ENCODE measurements around the gene CEP85.
A peak's percentile ranks its signal among the peaks of the same experiment; 100 is the strongest.

Gene CEP85

DNA sequence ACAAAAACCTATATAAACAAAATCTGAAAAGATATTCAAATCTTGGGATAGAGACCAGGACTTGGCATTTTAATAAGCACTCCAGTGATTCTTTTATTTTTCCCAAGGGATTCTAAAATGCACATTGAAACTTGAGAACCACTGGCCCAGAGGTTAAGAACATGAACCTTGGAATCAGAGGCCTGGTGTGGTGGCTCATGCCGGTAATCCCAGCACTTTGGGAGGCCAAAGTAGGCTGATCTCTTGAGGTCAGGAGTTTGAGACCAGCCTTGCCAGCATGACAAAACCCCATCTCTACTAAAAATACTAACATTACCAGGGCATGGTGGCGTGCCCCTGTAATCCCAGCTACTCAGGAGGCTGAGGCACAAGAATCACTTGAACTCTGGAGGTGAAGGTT, 12.9 kb upstream of the CEP85 start:
- DNase-seq, result no peak

DNA sequence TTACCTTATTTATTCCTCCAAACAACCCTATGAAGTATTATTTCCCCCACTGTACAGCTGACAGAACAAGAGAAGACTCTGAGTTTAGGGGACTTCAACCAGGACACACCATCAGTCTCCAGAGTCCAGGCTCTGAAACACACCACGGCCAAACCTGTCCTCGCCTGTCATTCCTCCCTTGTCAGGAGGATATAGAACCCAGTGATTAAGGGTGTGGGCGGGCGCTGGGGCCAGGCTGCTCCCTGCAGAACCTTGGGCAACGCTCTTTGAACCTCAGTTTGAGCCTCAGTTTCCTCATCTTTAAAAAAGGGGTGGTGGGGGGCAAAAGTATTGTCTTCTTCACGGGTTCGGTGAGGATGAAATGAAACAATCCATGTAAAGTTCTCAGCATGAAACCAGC, 9.4 kb upstream of the CEP85 start:
- DNase-seq, result no peak

DNA sequence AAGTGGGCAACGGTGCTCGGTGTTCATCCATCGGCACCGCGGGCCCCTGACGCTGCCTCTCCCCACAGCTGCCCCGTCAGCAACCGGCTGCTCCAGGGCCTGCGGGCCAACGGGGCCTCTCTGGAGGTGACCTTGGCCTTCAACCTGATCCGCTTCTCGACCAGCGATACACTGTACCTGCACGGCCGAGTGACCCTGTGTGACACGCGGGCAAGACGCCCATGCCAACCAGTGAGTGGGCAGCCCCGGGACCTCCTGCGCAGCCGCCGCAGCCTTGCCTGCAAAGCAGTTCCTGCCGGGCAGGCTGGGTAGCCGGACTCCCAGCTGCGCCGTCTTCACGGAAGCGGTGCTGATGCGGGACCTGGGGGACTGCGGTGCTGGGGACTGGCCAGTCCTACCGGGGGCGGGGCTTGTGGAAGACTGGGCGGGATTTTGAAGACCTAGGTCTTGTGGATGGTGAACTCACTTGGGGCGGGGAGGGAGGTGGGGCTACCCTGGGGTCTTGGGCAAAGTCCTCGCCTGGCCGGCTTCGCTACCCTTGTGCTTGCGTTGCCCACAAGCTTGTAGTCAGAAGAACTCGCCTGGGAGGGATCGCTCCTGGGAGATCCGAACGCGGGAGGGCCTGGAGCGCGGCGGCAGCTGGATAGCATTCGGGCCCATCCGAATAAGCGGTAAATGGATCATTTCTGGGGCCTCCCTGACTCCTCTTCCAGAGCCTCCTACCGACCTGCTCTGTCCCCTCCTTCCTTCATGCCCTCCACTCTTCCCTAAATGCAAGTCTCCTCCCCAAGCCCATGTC, 8.8 kb upstream of the CEP85 start:
- peak; percentile 24 to 69 (median 46) for DNase-seq

DNA sequence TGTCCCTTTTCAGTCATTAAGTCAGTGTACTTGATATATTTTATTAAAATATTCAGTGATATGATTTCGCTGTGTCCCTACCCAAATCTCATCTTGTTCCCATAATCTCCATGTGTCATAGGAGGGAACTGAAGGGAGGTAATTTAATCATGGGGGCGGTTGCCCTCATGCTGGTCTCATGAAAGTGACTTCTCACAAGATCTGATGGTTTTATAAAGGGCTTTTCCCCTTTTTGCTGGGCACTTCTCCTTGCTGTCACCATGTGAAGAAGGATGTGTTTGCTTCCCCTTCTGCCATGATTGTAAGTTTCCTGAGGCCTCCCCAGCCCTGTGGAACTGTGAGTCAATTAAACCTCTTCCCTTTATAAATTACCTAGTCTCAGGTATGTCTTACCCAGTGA, 3.3 kb upstream of the CEP85 start:
- peak; percentile 61 to 80 (median 71) for DNase-seq

DNA sequence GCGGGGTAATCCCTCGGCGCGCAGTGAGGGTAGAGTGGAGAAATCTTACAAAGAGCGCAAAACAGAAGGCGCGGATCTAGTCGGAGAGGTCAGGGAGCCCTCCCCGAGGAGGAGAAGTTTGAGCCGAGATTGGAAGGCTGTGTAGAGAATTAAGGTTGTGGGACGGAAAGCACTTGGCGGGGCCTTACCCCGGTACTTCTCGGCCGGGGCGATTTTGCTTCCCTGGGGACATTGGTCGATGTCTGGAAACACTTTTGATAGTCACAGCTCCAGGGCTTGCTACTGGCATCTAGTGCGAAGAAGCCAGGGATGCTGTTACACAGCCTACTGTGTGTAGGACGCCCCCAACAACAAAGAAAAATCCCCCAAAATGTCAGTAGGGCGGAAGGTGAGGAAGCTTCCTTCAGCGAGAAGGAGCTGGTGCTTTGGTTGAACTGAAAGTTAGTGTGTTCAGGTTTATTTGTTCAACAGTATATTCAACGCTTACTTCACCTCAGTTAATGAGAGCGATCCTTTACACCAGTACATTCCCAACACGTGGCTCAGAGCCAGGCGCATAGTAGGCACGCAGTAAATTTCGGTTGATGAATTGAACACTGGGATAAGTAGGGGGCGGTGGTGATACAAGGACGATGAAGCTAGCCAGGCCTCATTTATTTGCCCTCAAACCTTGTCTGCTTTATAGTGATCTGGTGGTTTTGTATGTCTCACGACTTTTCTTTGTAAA, 807 bp downstream of the CEP85 start:
- peak in 3 of 4 experiments; percentile 13 to 21 (median 17) for DNase-seq

DNA sequence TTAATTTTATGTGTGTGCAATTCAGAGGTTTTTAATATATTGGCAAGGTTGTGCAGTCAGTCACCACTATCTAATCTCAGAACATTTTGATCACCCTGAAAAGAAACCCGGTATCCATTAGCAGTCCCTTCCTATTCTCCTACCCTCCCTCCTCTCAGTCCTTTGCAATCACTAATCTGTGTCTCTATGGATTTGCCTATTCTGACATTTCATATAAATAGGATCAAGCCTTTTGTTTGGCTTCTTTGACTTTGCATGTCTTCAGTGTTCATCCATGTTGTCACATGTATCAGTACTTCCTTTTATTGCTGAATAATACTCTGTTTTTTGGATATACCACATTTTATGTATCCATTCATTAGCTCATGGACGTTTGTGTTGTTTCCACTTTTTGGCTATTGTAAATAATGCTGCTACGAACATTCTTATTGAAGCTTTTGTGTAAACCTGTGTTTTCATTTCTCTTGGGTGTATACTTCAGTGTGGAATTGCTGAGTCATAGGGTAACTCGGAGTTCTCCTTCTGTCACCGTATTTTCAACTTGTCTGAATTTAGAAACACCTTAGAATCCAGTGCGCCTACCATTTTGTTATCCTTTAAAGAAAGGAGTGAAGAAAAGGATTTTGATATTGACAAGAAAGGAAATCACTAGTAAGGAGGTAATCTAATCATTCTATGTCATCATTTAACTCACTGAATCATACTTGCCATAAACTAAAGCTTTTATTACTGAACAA, 3.4 kb downstream of the CEP85 start:
- peak in 2 of 4 experiments; percentile 20 to 28 for DNase-seq

DNA sequence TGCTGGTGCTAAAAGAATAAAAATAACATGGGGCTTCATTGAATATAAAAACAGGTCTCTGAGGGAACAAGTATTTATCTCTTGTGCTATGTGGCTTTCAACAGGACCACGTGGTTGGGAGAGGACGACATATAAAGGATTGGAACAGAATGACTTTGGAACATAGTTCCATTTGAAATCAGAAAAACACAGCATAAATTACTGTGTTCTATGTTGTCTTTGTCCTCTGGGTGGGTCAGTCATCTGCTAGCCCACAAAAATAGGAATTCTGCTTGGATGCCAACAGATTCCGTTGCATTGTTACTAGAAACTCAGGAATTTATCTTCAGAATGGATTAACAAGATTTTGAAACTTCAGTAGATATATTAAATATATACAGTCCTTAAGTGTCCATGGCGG, 5.9 kb downstream of the CEP85 start:
- no peak for DNase-seq

DNA sequence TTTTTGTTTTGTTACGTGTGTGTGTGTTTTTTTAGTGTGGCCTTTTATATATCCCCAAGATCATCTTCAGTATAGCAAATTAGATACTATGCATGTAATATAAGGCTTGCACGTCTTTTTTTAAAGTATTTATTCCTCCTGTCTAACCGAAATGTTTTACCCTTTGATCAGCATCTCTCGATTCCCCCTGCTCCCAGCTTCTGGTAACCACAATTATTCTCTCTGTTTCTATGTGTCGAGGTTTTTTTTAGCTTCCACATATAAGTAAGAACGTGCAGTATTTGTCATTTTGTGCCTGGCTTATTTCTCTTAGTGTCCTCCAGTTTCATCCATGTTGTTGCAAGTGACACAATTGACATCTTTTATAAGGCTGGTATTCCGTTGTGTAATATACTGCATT, 18.7 kb downstream of the CEP85 start:
- DNase-seq, result no peak

DNA sequence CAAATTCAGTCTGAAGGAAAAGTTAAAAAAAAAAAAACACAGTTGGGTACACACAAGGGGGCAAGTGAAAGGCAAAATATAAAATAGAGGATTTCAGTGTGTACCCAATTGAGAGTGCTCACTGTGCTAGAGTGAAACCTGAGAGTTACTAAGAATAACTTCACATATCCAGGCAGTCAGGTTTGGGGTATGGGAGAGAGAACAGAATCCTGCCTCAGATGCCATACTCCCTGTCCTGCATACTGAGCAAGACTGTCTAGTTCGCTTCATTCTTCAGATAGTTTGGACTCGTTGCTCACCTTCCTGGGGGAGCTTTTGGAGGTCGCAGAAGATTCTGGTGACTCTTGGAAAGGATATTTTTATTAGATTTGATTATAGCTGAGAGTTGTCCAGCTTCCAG, 20.4 kb downstream of the CEP85 start:
- no peak for DNase-seq

DNA sequence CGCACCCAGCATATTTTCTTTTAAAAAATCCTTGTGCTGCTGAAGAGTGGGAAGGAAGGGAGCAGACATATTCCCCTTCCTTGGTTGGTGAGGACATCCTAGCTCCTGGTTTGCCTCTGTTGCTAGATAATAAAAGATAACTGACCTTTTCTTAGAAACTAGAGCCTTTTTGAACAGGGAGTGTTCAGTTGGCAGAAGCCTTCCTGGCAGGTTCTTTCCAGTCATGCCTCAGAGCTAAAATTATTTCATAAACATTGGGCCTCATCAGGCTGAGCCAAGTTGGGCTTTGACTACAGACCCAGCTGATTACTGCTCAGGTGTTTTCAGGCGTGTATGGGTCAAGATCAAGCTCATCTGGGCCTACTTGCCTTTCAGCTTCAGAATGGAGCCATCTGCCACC, 23.2 kb downstream of the CEP85 start:
- DNase-seq, result no peak

DNA sequence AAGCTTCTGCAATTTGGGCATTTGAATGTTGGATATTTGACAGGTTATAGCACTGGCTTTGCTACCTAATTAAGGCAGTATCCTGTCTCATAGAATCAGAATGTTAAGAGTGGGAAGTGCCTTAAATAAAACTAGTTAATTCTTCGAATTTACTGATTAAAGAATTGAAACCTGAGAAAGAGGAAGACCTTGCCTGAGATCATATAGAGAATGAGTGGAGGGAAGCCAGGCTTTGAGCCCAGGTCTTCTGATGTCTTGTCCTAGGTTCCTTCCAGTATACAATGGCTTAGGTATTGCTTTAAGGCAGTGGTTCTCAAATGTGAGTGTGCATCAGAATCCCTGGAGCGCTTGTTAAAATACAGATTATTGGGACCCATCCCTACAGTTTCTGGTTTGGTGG, 25.0 kb downstream of the CEP85 start:
- DNase-seq, result peak in 3 of 4 experiments; percentile 23 to 36 (median 31)

DNA sequence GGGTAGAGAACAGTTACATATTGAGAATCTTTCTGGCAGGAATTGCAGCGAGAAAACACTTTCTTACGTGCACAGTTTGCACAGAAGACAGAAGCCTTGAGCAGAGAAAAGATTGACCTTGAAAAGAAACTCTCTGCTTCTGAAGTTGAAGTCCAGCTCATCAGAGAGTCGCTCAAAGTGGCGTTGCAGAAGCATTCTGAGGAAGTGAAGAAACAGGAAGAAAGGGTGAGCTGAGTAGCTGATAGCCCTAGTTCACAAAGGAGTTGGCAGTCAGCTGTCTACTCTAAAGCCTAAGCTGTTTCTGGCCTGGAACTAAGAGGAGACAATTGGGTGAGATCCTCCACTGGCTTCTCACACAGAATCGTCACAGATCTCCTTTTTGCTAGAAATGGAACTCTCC, 25.6 kb downstream of the CEP85 start:
- peak; percentile 77 to 91 (median 87) for DNase-seq

DNA sequence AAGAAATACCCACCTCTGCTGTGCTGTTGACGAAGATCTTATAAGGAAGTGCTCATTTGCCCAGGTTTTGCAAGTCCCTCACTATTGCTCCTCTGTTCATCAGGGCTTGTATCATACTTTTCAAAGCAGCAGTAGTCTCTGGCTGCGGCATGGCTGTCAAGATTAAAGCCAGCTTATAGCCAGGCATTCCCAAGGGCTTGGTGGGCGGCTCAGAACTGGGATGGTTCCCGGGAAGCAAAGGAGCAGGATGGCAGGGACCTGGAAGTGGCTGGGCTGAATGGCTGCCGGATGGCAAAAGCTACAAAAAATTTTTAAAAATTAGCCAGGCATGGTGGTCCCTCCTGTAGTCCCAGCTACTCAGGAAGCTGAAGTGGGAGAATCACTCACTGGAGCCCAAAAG, 29.2 kb downstream of the CEP85 start:
- no peak for DNase-seq

DNA sequence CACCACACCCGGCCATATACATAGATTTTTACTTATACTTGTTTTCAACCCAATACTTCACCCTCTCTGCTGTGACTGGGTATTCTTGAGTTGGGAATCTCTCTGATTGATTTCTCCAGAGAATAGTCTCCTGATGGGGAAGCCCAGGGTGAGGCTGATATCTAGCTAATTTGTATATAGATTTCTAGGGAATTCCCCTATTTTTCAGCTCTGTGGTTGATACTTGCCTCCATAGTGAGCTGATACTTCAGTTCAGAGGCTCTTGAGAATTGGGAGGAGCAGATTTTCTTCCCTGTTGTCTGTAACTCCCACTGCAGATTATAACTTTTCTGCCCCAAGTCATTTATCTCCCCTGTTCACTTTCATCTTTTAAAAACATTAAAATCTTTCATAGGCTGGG, 31.4 kb downstream of the CEP85 start:
- no peak for DNase-seq

DNA sequence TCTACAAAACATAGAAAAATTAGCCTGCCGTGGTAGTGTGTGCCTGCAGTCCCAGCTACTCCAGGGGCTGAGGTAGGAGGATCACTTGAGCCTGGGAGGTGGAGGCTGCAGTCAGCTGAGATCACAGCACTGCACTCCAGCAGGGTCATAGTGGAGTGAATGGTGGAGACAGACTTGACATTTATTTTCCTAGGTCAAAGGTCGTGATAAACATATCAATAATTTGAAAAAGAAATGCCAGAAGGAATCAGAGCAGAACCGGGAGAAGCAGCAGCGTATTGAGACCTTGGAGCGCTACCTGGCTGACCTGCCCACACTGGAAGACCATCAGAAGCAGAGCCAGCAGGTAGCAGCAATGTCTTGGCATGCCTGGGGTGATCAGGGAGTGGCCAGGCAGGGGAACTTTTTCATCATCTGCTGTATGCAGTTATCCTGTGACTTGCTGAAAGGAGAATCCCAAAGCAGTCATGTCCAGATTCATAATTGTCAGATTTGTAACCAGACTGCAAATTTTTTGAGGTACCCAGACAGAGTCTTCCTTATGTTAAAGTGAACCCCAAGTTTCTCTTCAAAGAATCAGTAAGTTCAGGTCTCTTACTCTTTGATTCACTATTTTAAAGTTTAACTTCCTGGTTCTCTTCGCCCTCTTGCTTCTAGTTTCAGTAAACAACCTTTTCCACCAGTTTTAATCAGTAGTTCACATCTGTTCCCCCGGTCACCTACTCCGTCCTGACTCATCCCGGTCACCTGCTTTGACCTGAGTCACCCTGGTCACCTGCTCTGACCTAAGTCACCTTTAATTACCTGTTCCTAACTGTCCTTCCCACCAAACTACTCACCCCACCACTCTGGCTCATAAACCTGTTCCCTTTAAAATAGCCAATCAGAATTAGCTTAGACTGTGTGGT, 34.5 kb downstream of the CEP85 start:
- no peak for DNase-seq

DNA sequence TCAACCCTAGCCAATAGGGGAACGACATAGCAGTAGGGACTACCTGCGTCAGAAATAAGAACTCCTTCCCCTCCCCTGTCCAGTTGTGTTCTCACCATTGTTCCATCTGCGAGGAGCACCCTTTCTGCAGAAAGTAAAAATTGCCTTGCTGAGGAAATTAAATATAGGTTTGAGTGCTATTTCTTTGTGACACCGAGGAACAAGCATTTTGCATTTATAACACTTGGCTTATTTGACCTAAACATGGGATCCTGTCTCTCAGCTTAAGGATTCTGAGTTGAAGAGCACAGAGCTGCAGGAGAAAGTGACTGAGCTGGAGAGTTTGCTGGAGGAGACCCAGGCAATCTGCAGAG, 35.2 kb downstream of the CEP85 start:
- DNase-seq, result no peak

DNA sequence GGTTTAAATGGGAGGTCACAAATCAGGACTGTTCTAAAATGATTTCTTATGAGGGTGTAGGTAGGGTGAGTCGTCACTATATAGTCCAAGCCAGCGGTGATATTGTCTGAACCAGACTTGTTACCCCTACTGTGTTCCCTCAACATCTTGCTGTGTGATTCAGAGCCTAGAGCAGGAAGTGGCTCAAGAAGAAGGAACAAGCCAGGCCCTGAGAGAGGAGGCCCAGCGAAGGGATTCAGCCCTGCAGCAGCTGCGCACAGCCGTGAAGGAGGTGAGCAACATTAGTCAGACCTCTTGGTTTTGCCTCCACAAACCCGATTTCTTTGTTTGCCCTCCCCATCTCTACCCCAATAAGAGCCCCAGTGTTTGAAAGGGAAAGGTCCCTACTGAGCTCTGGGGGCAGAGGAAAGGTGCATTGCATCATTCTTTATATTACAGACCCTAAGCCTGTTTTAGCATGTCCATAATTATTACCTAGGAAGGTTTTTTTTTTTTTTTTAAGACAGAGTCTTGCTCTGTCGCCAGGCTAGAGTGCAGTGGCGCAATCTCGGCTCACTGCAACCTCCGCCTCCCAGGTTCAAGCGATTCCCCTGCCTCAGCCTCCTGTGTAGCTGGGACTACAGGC, 40.9 kb downstream of the CEP85 start:
- peak; percentile 79 to 89 (median 88) for DNase-seq

DNA sequence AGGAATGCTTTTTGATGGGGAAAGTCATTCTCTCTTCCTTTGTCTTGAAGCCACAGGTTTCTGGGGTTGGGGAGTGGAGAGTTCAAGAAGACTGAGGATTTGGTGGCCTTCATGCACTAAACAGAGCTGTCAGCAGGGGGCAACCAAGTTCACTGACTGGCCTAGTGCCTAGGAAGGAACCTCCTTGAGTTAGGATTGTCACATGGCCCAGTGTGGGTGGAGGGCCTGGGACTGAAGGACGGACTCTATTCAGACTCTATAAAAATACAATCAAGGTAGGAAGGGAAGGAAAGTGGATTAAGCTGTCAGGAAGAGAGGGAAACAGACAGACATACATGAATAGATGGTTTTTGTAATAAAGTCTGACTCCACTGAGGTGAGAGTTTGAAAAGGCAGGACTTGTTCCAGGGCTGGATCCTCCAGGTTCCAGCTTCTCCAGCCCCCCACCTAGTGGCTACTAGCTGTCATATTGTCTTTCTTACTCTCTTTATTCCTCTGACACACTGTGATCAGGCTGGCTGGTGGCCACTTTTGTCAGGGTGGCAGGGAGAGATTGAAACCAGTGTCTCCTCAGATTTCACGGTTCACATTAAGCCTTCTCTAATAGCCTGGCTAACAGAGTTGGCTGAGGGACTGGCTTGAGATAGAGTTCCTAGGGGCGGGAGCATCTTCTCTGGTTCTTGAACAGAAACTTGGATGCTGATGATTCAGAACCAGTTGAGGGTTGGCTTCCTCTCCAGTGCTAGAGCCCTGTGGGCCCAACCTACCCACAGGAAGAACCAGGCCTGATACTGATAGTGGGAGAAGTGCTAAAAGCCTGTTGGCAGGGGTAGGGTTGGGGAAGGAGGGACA, 41.8 kb downstream of the CEP85 start:
- peak; percentile 96 to 98 (median 96) for DNase-seq

DNA sequence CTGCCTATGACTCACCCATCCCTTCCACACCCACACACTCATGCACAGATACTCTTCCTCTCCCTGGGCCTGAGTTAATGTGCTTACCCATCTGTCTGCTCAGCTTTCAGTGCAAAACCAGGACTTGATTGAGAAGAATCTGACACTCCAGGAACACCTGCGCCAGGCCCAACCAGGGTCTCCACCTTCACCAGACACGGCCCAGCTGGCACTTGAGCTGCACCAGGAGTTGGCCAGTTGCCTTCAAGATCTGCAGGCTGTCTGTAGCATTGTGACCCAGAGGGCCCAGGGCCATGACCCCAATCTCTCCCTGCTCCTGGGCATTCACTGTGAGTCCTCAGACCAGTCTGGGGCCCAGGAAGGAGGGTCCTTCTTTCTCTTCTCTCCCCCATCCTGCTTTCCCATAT, 42.4 kb downstream of the CEP85 start:
- DNase-seq, result no peak

DNA sequence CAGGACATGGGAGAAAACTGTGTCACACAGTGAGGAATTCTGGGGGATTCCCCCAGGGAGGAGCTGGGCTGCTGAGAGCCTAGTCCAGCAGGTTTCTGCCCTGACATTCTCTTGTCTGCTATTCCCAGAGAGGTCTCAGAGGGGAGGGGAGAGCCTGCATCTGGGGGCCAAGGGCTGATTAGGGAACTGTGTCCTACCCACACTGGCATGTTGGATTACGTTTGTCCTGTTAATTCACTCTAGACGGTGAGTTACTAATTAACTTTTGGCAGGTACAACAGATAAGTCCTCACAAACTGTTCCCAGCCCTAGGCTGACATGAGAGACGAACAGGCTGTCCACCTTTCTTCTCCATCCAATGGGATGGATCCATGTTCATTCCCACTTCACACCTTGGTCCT, 43.3 kb downstream of the CEP85 start:
- DNase-seq, result peak in 1 of 4 experiments; percentile 29

DNA sequence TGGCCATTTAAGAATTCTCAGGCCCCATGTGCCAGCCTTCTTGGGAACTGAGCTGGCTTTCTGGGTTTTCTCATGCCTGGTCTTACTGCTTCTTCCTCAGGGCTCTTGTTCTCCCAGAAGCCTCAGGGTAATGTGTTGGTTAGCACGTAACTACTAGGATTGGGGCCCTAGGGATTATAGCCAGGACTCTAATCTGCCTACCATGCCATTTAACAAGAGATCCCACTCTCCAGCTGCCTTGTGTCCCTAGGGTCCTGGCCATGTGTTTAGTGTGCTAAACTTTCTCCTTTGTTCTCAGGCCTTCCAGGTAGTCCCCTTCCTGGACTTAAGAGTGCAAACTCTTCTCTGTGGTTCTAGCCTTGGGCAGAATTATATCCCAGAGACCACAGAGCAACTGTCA, 43.7 kb downstream of the CEP85 start:
- DNase-seq, result no peak
